Measurements from ENCODE around the gene IL34.
"Not testable (repeated sequence)": the region's sequence is repeated elsewhere in the genome, so short reads cannot be mapped to it uniquely, and the experiment has no call there.

The IL34 gene

DNA sequence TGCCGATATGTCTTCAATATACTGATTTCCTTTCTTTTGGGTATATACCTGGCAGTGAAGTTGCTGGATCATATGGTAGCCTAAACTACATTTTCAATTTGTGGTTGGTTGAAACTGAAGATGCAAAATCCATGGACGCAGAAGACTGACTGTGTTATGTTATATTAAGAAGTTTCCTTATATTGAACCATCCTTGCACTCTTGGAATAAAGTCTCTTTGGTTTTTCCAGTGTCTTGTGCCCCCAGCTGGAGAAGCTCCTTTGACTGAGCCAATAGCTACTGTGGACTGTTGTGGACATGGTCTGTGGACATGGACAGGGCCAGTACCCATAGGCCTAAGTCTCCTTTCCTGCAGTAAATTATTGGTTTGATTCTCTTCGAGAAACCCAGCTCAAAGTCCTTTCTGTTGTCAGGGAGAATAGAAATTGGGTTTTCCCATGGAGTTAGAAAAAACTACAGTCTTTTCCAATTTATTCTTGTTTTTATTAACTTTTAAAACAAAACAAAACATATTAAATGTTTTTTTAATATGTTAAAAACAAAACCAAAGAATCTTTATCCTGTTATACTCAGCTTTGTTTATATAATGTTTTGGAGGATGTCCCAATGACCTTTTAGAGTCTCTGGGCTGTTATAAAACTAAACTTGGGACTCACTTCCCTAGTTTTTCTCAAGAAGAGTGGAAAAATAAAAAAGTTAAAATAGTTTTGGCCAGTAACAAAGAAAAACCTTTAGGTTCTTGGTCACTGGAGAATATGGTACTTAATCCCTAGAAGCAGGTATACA is 15.2 kb upstream of the IL34 start:
- no peak for DNase-seq (ENCODE audit: low read depth, low spot score)

DNA sequence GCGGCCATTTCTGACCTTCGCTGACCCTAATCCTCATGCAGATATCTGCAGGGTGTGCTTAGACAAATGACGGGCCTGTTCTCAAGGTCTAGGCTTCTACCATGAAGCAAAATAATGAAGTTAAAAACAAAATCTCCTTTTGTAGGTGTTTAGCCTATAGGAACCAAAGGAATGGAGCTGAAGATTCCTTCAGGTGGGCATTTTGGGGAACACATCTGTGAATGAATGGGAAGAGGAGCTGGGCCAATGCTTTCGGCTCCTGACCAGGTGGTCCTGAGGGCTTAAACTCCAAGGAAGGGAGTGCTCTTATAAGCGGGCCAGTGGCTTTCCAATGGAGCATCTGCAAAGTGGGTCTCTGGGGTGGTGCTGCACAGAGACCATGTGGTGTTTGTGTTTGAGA is 14.1 kb upstream of the IL34 start:
- DNase-seq (ENCODE audit: low read depth, low spot score): no peak

DNA sequence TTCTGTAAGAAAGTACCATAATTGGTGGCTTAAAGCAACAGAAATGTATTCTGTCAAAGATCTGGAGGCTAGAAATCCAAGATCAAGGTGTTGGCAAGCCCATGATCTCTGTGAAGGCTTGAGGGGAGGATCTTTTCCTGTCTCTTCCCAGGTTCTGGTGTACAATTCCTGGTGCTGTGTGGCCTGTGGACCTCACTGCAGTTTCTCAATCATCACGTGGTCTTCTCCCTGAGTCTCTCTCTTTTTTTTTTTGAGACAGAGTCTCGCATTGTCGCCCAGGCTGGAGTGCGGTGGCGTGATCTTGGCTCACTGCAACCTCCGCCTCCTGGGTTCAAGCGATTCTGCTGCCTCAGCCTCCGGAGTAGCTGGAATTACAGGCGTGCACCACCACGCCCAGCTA is 12.7 kb upstream of the IL34 start:
- DNase-seq (ENCODE audit: low read depth, low spot score): not testable (repeated sequence)

DNA sequence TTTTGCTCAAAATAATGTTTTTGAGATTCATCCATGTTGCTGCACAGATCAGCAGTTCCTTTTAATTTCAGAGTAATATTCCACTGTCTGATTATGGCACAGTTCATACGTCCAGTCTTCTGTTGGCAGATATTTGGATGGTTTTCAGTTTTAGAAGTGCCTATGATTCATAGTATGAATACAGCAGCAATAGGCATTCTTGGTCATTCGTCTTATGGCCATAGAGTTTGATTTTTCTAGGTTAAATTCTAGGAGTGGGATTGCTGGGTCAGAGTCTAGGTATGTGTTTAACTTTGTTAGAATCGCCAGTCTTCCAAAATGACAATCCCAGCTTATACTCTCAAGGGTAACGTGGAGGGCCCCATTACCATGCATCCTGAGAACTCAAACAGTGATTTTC is 11.5 kb upstream of the IL34 start:
- no peak for DNase-seq (ENCODE audit: low read depth, low spot score)

DNA sequence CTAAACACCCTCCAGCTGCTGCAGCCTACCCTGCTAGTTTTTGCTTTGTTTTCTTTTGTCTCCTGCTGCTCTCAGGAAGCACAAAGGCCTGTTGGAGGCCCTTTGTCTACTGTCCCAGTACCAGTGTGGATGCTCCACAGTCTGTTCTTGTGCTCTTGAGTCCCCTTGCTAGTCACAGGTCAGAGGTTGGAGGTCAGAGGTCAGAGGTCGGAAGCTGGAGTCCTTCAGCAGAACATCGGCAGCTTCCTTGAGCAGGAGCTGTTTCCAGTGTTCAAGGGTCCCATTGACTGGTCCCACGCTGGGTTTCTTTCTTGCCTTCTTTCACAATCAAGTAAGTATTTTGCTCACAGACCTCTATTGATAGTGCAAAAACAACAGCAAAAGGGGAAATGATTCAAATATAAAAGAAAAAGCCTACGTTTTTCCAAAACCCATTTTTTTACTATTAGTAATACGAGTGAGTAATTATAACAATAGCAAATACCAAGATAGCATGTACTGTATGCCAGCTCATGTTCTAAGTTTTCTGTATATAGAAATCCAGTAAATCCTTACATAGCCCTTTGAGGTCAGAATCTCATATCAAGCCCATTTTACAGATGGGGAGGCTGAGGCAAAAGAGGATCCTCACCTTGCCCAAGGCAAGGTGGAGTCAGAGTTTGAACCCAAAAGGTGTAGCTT is 10.9 kb upstream of the IL34 start:
- no peak for DNase-seq (ENCODE audit: low read depth, low spot score)

DNA sequence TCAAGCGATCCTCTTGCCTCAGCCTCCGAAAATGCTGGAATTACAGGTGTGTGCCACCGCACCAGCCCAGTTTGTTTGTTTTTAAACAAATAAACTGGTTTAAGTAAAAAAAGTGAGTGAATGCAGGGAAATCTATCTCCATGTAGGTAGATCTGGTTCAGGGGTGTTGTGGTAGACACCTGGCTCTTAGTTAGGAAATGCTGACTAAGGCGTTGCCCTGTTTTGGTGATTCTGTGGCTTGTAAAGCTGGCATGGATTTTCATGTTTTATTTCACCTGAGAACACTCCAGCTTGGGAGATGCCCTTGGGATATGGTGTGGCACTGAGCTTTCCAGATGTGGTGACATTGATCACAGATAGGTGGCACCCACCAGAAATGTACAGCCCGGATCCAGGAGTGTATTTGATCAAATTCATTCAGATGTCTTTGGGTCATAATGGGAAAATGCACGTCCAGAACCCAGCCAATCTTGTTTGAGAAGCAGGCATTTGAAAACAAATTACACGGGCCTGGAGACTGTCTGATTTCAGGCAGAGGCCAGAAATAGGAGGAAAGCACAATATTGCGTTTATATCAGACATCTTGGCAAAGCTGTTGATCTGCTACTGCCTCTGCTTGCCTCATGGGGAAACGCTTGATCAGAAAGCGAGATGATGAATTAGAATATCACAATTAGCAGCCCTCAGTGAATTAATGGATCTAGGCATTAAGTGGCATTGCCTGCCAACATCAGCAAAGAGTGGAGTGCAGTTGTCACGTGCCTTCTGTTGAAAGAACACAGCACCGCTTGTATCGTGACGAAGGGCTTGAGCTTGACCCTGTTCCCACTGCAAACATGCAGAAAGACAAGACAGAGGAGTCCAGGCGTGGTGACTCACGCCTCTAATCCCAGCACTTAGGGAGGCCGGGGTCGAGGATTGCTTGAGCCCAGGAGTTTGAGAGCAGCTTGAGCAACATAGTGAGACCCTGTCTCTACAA is 7.3 kb upstream of the IL34 start:
- DNase-seq (ENCODE audit: low read depth, low spot score): no peak

DNA sequence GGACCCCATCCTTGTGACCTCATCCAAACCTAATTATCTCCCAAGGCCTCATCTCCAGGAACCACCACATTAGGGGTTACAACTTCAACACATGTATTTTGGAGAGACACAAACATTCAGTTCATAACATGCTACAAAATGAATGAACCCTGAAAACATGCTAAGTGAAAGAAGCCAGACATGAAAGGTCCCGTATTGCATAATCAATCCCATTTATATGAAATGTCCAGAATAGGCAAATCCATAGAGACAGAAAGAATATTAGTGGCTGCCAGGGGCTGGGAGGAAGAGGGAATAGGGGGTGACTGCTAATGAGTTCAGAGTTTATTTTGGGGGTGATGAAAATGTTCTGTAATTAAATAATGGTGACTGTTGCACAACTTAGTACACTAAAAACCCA is 3.7 kb upstream of the IL34 start:
- DNase-seq (ENCODE audit: low read depth, low spot score): no peak

DNA sequence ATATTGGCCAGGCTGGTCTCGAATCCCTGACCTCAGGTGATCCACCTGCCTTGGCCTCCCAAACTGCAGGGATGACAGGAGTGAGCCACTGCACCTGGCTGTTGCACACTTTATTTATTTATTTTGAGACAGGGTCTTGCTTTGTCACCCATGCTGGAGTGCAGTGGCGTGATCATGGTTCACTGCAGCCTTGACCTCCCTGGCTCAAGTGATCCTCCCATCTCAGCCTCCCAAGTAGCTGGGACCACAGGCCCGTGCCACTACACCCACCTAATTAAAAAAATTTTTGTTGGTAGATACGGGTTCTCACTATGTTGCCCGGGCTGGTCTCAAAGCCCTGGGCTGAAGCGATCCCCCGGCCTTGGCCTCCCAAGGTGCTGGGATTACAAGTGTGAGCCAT is 3.1 kb upstream of the IL34 start:
- not testable (repeated sequence) for DNase-seq (ENCODE audit: low read depth, low spot score)

DNA sequence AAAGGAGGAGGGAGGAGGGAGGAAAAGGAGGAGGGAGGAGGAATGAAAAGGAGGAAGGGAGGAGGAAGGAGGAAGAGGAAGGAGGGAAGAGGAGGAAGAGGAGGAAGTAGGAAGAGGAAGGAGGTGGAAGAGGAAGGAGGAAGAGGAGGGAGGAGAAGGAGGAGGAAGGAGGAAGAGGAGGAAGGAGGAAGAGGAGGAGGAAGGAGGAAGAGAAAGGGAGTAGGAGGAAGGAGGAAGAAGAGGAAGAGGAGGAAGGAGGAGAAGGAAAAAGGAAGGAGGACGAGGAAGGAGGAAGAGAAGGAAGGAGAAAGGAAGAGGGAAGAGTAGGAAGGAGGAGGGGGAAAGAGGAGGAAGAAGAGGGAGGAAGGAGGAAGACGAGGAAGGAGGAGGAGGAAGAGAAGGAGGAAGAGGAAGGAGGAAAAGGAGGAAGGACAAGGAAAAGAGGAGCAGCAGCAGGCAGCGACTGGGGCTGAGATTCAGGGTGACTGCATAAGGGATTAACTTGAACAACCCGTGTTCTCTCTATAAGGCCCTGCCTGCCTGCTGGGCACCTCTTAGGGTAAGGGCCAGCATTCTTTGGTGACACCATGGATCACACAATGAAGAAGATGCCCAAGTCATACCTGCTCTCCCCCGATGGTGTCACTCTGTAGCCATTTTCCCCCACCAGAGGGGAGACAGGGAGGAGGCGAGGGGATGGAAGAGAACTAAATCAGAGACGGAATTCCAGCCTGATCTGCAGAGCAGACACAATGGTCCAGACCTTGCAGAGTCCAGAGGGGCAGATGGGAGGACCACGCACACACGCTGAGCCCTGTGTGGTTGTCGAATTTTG is 1.4 kb upstream of the IL34 start:
- DNase-seq (ENCODE audit: low read depth, low spot score): no peak

DNA sequence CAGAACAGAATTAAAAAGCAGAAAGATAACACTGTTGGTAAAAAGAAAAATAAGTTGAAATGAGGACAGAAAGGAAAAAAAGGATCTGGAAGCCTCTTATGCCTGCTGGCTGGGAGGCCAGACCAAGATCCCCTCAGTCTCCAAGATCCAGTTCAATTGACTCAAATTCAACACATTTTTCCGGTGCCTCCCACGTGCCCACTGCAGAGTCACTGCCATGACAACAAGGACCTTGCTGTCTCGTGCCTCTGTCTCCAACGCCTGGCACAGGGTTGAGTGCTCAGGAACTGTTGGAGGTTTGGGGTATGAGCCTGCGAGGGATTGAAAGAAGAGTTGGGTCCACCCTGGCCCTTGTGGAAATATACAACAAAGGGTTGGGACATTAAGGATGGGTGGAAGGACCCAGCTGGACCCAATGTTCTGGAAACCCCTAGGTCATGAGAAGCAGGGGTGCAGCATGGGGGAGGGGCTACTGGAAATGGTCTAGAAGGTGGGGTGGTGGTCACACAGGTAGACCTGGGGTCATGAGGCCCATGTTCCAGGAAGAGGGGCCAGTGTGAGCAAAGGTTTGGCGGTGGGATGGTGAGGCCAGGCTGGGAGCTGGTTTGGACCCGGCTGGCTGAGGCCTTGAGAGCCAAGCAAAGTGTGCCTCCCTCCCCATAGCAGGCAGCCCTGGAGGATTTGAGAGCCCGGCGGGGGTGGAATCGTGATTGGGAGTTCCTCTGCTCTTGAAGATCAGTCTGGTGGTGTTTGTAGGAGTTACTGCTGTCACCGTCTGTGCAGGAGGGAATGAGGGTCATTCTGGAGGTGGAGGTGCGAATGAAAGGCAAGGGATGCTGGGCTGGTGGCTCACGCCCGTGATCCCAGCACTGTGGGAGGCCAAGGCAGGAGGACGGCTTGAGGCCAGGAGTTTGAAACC is 1.3 kb downstream of the IL34 start:
- no peak for DNase-seq (ENCODE audit: low read depth, low spot score)

DNA sequence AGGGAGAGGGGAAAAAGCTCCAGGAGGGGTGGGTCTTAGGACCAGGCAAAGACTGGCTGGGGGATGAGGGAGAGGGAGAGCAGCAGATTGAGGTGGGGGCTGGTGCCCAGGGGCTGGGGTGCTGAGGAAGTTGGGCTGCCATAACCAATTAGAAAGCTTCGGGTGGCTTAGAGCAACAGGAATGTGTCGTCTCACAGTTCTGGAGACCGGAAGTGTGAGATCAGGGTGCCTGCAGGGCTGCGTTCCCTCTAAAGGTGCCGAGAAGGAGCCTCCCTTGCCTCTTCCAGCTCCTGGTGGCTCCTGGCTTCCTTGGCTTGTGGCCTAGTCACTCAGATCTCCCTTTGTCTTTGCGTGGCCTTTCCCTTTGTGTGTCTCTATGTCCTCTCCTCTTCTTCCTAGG is 2.2 kb downstream of the IL34 start:
- no peak for DNase-seq (ENCODE audit: low read depth, low spot score)

DNA sequence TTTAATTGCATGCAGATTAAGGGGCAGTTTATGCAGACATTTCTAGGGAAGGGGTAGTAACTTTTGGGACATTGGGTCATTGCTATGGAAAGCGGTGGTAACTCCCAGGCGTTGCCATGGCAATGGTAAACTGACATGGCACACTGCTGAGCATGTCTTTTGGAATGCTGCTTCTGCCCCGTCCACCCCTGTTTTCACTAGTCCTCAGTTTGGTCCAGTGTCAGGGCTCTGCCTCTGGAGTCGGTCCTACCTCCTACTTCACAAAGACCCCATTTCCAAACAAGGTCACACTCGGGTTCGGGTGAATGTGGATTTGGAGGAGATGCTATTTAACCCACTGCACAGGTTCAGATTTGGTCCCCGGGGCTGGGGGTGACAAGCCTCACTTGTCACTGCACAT is 2.9 kb downstream of the IL34 start:
- no peak for DNase-seq (ENCODE audit: low read depth, low spot score)

DNA sequence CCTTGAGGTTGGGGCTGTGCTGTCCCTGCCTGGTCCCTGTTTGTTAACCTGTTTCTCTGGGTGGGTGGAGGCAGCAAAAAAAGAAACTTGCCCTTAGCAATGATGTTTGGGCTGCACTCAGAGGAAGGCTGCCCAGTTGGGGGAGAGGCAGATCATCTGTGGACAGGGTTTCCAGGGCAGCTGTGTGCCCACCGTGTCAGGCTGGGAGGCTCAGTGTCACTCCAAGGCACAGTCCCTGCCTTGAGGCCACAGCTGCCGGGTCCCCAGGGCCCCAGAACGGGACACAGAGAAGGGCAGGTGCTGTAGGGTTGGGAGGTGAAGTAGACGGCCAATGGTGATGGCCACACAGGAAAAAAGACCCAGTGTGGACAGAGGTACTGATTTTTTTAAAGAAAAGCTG is 3.9 kb downstream of the IL34 start:
- no peak for DNase-seq (ENCODE audit: low read depth, low spot score)

DNA sequence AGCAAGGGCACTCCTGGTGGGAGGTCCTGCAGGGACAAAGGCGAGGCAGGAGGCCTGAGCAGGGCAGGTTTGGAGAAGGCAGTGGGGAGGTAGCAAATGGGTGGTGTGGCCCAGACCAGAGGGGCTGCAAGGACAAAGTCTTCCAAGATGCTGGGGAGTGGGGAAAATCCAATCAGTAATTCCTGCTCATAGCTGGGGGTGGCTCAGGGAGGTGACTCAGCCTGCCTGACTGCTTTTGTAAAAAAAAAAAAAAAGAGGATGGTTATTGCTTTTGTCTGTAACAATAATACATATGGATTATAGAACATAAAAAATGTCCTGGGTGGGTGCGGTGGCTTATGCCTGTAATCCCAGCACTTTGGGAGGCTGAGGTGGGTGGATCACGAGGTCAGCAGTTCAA is 5.2 kb downstream of the IL34 start:
- no peak for DNase-seq (ENCODE audit: low read depth, low spot score)

DNA sequence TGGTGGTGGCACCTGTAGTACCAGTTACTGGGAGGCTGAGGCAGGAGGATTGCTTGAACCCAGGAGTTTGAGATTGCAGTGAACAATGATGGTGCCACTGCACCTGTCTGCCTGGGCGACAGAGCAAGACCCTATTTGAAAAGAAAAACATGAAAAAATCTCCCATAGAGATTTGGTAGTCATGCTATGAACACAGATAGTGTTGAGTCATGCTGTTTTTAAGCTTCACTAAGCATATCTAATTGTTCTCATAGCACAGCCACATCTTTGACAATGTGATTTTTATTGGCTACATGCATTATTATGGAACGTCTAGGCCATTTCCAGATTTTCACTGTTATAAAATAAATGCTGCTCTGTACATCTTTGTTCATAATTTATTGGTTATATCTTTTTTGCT is 6.0 kb downstream of the IL34 start:
- DNase-seq (ENCODE audit: low read depth, low spot score): no peak

DNA sequence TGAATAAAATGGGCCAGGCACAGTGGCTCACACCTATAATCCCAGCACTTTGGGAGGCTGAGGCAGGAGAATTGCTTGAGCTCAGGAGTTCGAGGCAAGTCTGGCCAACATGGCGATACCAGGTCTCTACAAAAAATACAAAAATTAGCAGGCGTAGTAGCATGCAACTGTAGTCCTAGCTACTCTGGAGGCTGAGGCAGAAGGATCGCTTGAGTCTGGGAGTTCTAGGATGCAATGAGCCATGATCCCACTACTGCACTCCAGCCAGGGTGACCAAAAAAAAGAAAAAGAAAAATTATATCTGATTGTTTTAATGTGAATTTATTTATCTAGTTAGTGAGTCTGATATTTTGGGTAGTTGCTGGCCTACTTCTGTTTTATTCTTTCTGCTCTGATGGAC is 7.0 kb downstream of the IL34 start:
- no peak for DNase-seq (ENCODE audit: low read depth, low spot score)

DNA sequence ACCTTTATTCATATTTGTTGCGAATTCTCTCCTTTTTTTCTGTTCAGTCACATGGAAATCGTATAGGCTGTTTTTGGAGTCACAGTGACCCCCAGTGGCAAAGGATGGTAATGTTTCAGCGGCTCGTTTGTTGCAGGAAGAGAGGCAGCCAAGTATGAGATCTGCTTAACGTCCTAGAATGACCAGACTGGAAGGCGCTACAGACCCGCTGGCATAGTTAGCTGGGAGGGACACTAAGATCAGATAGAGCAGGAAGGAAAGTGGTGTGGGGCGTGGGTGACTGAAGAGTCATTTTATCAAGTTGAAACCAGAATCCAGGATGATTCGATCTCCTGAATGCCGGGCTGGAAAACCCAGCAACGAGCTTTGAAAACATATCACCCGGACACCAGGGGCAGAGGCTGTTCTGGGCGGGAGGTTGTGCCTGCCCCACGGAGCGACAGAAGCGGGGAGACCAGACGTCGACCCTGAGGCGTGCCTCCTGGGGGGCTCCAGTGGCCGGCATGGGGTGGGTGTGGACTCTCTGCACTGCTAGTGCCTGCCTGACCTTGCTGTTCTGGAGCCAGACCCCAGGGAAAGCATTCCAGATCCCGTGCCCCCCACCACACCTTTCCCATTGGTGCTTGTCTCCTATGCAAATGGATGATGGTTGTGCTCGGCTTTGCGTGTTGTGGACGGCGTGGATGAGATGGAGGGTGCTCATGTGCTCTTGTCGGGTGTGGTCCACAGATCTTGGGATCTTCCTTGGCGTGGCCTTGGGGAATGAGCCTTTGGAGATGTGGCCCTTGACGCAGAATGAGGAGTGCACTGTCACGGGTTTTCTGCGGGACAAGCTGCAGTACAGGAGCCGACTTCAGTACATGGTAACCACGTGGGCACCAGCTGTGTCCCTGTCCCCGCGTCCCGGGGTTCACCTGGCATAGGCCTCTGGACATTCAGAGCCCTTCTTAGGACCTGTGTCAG is 7.7 kb downstream of the IL34 start:
- DNase-seq (ENCODE audit: low read depth, low spot score): peak; percentile 61

DNA sequence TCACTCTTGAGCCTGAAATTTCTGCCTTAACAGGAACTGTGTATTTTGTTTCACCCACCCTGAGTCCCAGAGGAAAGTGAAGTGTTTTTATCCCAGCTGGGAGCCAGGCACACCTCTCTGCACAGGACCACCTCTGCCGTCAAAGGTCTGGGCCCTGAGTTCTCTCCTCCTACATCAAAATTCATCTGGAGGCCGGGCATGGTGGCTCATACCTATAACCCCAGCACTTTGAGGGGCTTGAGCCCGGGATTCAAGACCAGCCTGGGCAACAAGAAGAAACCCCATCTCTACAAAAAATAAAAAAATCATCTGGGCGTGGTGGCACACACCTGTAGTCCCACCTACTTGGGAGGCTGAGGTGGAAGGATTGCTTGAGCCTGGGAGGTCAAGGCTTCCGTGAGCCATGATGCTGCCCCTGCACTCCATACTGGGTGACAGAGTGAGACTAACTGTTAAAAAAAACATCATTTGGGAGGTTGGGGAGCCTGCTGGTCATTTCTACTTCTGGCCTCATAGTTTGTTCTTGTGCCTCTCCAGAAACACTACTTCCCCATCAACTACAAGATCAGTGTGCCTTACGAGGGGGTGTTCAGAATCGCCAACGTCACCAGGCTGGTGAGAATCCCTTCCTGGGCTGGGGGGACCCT is 9.8 kb downstream of the IL34 start:
- DNase-seq (ENCODE audit: low read depth, low spot score): no peak
